WTC11 (cell line): ENCODE data around the gene HEPHL1.
"Not testable (repeated sequence)": the region's sequence is repeated elsewhere in the genome, so short reads cannot be mapped to it uniquely, and the experiment has no call there.

ENCODE experiments used
- ATF3 ChIP-seq: sonication (generic); formaldehyde crosslinking; conservative IDR thresholded peaks from 2 replicates; pipeline ENCODE4 v1.8.1; 2022; ENCODE audit warnings: mild to moderate bottlenecking, missing genetic modification reagents
- CREM ChIP-seq: sonication (generic); formaldehyde crosslinking; IDR thresholded peaks from 2 replicates; pipeline ENCODE4 v1.8.1; 2022; ENCODE audit warnings: mild to moderate bottlenecking, missing genetic modification reagents, moderate library complexity
- NR3C1 ChIP-seq: sonication (generic); formaldehyde crosslinking; conservative IDR thresholded peaks from 2 replicates; pipeline ENCODE4 v1.8.1; 2023; ENCODE audit warnings: low read depth, mild to moderate bottlenecking, missing genetic modification reagents
- TF ChIP-seq, protein P1 (sequence below): fragments of 200-600 bp; IDR thresholded peaks from 2 replicates; pipeline ENCODE4 v1.8.0; 2022; ENCODE audit warnings: antibody characterized with exemption
- TF ChIP-seq, protein P2 (sequence below): sonication (generic); formaldehyde crosslinking; IDR thresholded peaks from 2 replicates; pipeline ENCODE4 v1.8.1; 2022; ENCODE audit warnings: mild to moderate bottlenecking, missing genetic modification reagents, moderate library complexity, borderline replicate concordance

DNA sequence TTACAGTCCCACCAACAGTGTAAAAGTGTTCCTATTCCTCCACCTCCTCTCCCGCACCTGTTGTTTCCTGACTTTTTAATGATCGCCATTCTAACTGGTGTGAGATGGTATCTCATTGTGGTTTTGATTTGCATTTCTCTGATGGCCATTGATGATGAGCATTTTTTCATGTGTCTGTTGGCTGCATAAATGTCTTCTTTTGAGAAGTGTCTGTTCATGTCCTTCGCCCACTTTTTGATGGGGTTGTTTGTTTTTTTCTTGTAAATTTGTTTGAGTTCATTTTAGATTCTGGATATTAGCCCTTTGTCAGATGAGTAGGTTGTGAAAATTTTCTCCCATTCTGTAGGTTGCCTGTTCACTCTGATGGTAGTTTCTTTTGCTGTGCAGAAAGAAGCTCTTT is 136.2 kb downstream of the HEPHL1 start:
- not testable (repeated sequence) for TF ChIP-seq NR3C1, CREM, ATF3 (CRISPR knock-in tag)
- TF ChIP-seq, protein P1, sequence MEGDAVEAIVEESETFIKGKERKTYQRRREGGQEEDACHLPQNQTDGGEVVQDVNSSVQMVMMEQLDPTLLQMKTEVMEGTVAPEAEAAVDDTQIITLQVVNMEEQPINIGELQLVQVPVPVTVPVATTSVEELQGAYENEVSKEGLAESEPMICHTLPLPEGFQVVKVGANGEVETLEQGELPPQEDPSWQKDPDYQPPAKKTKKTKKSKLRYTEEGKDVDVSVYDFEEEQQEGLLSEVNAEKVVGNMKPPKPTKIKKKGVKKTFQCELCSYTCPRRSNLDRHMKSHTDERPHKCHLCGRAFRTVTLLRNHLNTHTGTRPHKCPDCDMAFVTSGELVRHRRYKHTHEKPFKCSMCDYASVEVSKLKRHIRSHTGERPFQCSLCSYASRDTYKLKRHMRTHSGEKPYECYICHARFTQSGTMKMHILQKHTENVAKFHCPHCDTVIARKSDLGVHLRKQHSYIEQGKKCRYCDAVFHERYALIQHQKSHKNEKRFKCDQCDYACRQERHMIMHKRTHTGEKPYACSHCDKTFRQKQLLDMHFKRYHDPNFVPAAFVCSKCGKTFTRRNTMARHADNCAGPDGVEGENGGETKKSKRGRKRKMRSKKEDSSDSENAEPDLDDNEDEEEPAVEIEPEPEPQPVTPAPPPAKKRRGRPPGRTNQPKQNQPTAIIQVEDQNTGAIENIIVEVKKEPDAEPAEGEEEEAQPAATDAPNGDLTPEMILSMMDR: not testable (repeated sequence)
- TF ChIP-seq, protein P2, sequence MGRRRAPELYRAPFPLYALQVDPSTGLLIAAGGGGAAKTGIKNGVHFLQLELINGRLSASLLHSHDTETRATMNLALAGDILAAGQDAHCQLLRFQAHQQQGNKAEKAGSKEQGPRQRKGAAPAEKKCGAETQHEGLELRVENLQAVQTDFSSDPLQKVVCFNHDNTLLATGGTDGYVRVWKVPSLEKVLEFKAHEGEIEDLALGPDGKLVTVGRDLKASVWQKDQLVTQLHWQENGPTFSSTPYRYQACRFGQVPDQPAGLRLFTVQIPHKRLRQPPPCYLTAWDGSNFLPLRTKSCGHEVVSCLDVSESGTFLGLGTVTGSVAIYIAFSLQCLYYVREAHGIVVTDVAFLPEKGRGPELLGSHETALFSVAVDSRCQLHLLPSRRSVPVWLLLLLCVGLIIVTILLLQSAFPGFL (CRISPR knock-in tag): not testable (repeated sequence)
